Osteocyte (in vitro differentiated cells): ENCODE data around the gene ARL5A. TPM values are rescaled to one million over a fixed set of nuclear protein-coding genes. Genes with fewer than 3 reads are reported as not detected.

ENCODE experiments used
- DNase-seq: peaks from one replicate; pipeline ENCODE4 v3.0.0; 2021; ENCODE audit warnings: mixed read lengths; ENCODE audit not compliant: unreplicated experiment; ENCODE audit errors: extremely low spot score
- H3K27ac Mint-ChIP-seq: one replicate; pipeline ENCODE4 v1.8.0; 2021; ENCODE audit warnings: mild to moderate bottlenecking, mixed read lengths; ENCODE audit not compliant: unreplicated experiment
- H3K27me3 Mint-ChIP-seq: one replicate; pipeline ENCODE4 v1.8.0; 2021; ENCODE audit warnings: mixed read lengths; ENCODE audit not compliant: unreplicated experiment
- H3K36me3 Mint-ChIP-seq: one replicate; pipeline ENCODE4 v1.8.0; 2021; ENCODE audit warnings: mixed read lengths; ENCODE audit not compliant: unreplicated experiment
- H3K4me1 Mint-ChIP-seq: one replicate; pipeline ENCODE4 v1.8.0; 2021; ENCODE audit warnings: mixed read lengths; ENCODE audit not compliant: unreplicated experiment
- H3K4me3 Mint-ChIP-seq: one replicate; pipeline ENCODE4 v1.8.0; 2021; ENCODE audit warnings: mild to moderate bottlenecking, moderate library complexity, mixed read lengths; ENCODE audit not compliant: unreplicated experiment
- H3K9me3 Mint-ChIP-seq: one replicate; pipeline ENCODE4 v1.8.0; 2021; ENCODE audit warnings: mixed read lengths; ENCODE audit not compliant: unreplicated experiment
- CTCF ChIP-seq: fragments of 200-600 bp; sonication (generic); IDR thresholded peaks from 2 replicates; pipeline ENCODE4 v1.5.0; 2021; ENCODE audit warnings: antibody characterized with exemption, mild to moderate bottlenecking, moderate library complexity
- total RNA-seq: library from RNA; stranded (reverse); gene quantifications from 2 replicates; pipeline ENCODE4 v1.2.1, GENCODE V29; 2021

Gene ARL5A
- total RNA-seq, 1 donor from 2014 or later, result 41.6 TPM

- TF ChIP-seq CTCF, result no peak
- no peaks in the 10 kb centered on the region for H3K9me3 Mint-ChIP-seq
- DNase-seq, result no peak
- H3K4me1 Mint-ChIP-seq, result peaks cover 25% of the 10 kb centered on the region
- H3K27me3 Mint-ChIP-seq, result peaks cover 9% of the 10 kb centered on the region
- H3K4me3 Mint-ChIP-seq, result no peak overlapping the region
- no peak overlapping the region for H3K27ac Mint-ChIP-seq
- H3K36me3 Mint-ChIP-seq, result no peaks in the 10 kb centered on the region
Measured at GRCh38 chr2:151853070-151853758, 25.0 kb upstream of the ARL5A start.

GRCh38 chr2:151852260-151853069, 24.2 kb upstream of the ARL5A start:
- Mint-ChIP-seq H3K4me3 (no peak overlapping the region), H3K36me3 (no peaks in the 10 kb centered on the region), H3K9me3 (no peaks in the 10 kb centered on the region), H3K4me1 (peaks cover 19% of the 10 kb centered on the region), H3K27me3 (peaks cover 13% of the 10 kb centered on the region), H3K27ac (no peak overlapping the region)
- no peak for TF ChIP-seq CTCF
- no peak for DNase-seq

GRCh38 chr2:151851761-151852160, 23.5 kb upstream of the ARL5A start:
- no peaks in the 10 kb centered on the region for H3K9me3 Mint-ChIP-seq

GRCh38 chr2:151849413-151850010, 21.3 kb upstream of the ARL5A start:
- H3K36me3 Mint-ChIP-seq, result no peaks in the 10 kb centered on the region
- H3K4me1 Mint-ChIP-seq, result peaks cover 13% of the 10 kb centered on the region
- no peak overlapping the region for H3K4me3 Mint-ChIP-seq
- H3K9me3 Mint-ChIP-seq, result no peaks in the 10 kb centered on the region
- no peak overlapping the region for H3K27ac Mint-ChIP-seq
- no peak for TF ChIP-seq CTCF
- peaks cover 21% of the 10 kb centered on the region for H3K27me3 Mint-ChIP-seq
- DNase-seq, result no peak

More at GRCh38 chr2:151851761-151852160, 23.5 kb upstream of the ARL5A start:
- Mint-ChIP-seq H3K4me1 (peaks cover 13% of the 10 kb centered on the region), H3K36me3 (no peaks in the 10 kb centered on the region), H3K27ac (no peak overlapping the region), H3K4me3 (no peak overlapping the region), H3K27me3 (peaks cover 13% of the 10 kb centered on the region)
- no peak for TF ChIP-seq CTCF
- DNase-seq, result no peak

- TF ChIP-seq CTCF, result no peak
- H3K4me1 Mint-ChIP-seq, result no peaks in the 10 kb centered on the region
- no peak for DNase-seq
- no peak overlapping the region for H3K27ac Mint-ChIP-seq
- no peak overlapping the region for H3K4me3 Mint-ChIP-seq
- H3K27me3 Mint-ChIP-seq, result peaks cover 23% of the 10 kb centered on the region
- no peaks in the 10 kb centered on the region for H3K36me3 Mint-ChIP-seq
- no peaks in the 10 kb centered on the region for H3K9me3 Mint-ChIP-seq
Measured at GRCh38 chr2:151845884-151846283, 17.7 kb upstream of the ARL5A start.
